Liver (tissue), 3 donors: ENCODE data around the gene LOXHD1.

Experiments
- FOXA1 ChIP-seq: IDR thresholded peaks from 2 replicates; pipeline ENCODE4 v1.6.1; 2016; ENCODE audit warnings: antibody characterized with exemption
- GABPA ChIP-seq, 2 donors: IDR thresholded peaks in 1 of 2; conservative IDR thresholded peaks in 1 of 2; 2 replicates each; pipeline ENCODE4 v1.6.1; 2016; ENCODE audit warnings: antibody characterized with exemption in 2 of 2, mild to moderate bottlenecking in 1 of 2, moderate library complexity in 1 of 2
- NR2F2 ChIP-seq: IDR thresholded peaks from 2 replicates; pipeline ENCODE4 v1.6.1; 2016; ENCODE audit warnings: antibody characterized with exemption
- RAD21 ChIP-seq, 2 donors: IDR thresholded peaks; 2 replicates each; pipeline ENCODE4 v1.6.1; 2016; ENCODE audit warnings: antibody characterized with exemption in 2 of 2, mild to moderate bottlenecking in 2 of 2
- RXRA ChIP-seq, 2 donors: IDR thresholded peaks; 2 replicates each; pipeline ENCODE4 v1.6.1; 2017 to 2018; ENCODE audit warnings: antibody characterized with exemption in 2 of 2, mild to moderate bottlenecking in 1 of 2
- SP1 ChIP-seq: IDR thresholded peaks from 2 replicates; pipeline ENCODE4 v1.6.1; 2018; ENCODE audit warnings: antibody characterized with exemption, mild to moderate bottlenecking
- TAF1 ChIP-seq: conservative IDR thresholded peaks from 2 replicates; pipeline ENCODE4 v1.6.1; 2016; ENCODE audit warnings: antibody characterized with exemption, mild to moderate bottlenecking
- YY1 ChIP-seq: IDR thresholded peaks from 2 replicates; pipeline ENCODE4 v1.6.1; 2016; ENCODE audit warnings: antibody characterized with exemption, mild to moderate bottlenecking
- TF ChIP-seq, protein P1 (sequence below): fragments of 150-350 bp; IDR thresholded peaks from 2 replicates; pipeline ENCODE4 v1.5.1; 2017; ENCODE audit warnings: improper control_type of control experiment, low read depth, low read length; ENCODE audit not compliant: missing input control
- TF ChIP-seq, protein P2 (sequence below): IDR thresholded peaks from 2 replicates; pipeline ENCODE4 v1.6.1; 2016; ENCODE audit warnings: antibody characterized with exemption, mild to moderate bottlenecking
- TF ChIP-seq, protein P3 (sequence below): IDR thresholded peaks from 2 replicates; pipeline ENCODE4 v1.6.1; 2016; ENCODE audit warnings: antibody characterized with exemption
- TF ChIP-seq, protein P4 (sequence below): IDR thresholded peaks from 2 replicates; pipeline ENCODE4 v1.6.1; 2016; ENCODE audit warnings: antibody characterized with exemption
- TF ChIP-seq, protein P5 (sequence below): IDR thresholded peaks from 2 replicates; pipeline ENCODE4 v1.6.1; 2016; ENCODE audit warnings: antibody characterized with exemption
- donor health status: healthy.
- donor health status: healthy.

DNA sequence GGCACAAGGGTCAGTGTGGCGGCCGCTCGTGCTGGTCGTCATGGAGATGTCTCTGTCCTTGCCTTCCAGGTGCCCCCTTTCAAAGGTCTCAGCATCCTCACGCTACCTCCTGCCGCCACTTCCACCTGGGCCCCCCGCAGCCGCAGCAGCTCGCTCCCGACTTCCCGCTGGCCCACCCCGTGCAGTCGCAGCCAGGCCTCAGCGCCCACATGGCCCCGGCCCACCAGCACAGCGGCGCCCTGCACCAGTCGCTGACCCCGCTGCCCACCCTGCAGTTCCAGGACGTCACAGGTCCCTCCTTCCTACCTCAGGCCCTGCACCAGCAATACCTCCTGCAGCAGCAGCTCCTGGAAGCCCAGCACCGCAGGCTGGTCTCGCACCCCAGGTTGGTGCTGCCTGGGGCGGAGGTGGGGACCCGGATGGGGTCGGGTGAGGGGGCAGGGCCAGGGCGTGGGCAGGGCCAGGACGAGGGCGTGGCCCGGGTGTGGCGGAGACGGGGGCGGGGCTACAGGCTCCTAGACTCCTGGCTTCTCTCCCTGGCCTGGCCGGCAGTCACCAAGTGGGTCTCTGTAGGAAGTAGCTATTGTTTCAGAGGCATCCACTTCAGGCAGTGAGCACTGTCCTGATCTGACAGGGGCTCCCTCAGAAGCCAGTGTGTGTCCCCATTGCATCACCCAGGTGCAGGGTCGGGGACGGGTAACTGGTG, 223.7 kb downstream of the LOXHD1 start:
- TF ChIP-seq, protein P1, sequence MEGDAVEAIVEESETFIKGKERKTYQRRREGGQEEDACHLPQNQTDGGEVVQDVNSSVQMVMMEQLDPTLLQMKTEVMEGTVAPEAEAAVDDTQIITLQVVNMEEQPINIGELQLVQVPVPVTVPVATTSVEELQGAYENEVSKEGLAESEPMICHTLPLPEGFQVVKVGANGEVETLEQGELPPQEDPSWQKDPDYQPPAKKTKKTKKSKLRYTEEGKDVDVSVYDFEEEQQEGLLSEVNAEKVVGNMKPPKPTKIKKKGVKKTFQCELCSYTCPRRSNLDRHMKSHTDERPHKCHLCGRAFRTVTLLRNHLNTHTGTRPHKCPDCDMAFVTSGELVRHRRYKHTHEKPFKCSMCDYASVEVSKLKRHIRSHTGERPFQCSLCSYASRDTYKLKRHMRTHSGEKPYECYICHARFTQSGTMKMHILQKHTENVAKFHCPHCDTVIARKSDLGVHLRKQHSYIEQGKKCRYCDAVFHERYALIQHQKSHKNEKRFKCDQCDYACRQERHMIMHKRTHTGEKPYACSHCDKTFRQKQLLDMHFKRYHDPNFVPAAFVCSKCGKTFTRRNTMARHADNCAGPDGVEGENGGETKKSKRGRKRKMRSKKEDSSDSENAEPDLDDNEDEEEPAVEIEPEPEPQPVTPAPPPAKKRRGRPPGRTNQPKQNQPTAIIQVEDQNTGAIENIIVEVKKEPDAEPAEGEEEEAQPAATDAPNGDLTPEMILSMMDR = no peak
- TF ChIP-seq YY1 = no peak
- TF ChIP-seq FOXA1 = no peak
- no peak for TF ChIP-seq GABPA (IDR thresholded peaks at IDR 0.05 in 1 of 2, conservative IDR thresholded peaks at IDR 0.05 in 1 of 2)
- TF ChIP-seq RAD21 (IDR thresholded peaks at IDR 0.05) = no peak
- TF ChIP-seq, protein P2, sequence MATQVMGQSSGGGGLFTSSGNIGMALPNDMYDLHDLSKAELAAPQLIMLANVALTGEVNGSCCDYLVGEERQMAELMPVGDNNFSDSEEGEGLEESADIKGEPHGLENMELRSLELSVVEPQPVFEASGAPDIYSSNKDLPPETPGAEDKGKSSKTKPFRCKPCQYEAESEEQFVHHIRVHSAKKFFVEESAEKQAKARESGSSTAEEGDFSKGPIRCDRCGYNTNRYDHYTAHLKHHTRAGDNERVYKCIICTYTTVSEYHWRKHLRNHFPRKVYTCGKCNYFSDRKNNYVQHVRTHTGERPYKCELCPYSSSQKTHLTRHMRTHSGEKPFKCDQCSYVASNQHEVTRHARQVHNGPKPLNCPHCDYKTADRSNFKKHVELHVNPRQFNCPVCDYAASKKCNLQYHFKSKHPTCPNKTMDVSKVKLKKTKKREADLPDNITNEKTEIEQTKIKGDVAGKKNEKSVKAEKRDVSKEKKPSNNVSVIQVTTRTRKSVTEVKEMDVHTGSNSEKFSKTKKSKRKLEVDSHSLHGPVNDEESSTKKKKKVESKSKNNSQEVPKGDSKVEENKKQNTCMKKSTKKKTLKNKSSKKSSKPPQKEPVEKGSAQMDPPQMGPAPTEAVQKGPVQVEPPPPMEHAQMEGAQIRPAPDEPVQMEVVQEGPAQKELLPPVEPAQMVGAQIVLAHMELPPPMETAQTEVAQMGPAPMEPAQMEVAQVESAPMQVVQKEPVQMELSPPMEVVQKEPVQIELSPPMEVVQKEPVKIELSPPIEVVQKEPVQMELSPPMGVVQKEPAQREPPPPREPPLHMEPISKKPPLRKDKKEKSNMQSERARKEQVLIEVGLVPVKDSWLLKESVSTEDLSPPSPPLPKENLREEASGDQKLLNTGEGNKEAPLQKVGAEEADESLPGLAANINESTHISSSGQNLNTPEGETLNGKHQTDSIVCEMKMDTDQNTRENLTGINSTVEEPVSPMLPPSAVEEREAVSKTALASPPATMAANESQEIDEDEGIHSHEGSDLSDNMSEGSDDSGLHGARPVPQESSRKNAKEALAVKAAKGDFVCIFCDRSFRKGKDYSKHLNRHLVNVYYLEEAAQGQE = no peak
- no peak for TF ChIP-seq SP1
- TF ChIP-seq, protein P3, sequence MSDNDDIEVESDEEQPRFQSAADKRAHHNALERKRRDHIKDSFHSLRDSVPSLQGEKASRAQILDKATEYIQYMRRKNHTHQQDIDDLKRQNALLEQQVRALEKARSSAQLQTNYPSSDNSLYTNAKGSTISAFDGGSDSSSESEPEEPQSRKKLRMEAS = no peak
- TF ChIP-seq RXRA (IDR thresholded peaks at IDR 0.05) = no peak
- no peak for TF ChIP-seq TAF1
- no peak for TF ChIP-seq NR2F2
- TF ChIP-seq, protein P4, sequence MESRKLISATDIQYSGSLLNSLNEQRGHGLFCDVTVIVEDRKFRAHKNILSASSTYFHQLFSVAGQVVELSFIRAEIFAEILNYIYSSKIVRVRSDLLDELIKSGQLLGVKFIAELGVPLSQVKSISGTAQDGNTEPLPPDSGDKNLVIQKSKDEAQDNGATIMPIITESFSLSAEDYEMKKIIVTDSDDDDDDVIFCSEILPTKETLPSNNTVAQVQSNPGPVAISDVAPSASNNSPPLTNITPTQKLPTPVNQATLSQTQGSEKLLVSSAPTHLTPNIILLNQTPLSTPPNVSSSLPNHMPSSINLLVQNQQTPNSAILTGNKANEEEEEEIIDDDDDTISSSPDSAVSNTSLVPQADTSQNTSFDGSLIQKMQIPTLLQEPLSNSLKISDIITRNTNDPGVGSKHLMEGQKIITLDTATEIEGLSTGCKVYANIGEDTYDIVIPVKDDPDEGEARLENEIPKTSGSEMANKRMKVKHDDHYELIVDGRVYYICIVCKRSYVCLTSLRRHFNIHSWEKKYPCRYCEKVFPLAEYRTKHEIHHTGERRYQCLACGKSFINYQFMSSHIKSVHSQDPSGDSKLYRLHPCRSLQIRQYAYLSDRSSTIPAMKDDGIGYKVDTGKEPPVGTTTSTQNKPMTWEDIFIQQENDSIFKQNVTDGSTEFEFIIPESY = no peak
- TF ChIP-seq, protein P5, sequence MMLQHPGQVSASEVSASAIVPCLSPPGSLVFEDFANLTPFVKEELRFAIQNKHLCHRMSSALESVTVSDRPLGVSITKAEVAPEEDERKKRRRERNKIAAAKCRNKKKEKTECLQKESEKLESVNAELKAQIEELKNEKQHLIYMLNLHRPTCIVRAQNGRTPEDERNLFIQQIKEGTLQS = no peak
